Fibroblast of the conjunctiva (primary cell): ENCODE data around the gene AFAP1.

Experiments used
- DNase-seq: peaks from one replicate; pipeline ENCODE4 v3.0.0-alpha.2; 2010; ENCODE audit warnings: low read depth

Gene AFAP1

DNA sequence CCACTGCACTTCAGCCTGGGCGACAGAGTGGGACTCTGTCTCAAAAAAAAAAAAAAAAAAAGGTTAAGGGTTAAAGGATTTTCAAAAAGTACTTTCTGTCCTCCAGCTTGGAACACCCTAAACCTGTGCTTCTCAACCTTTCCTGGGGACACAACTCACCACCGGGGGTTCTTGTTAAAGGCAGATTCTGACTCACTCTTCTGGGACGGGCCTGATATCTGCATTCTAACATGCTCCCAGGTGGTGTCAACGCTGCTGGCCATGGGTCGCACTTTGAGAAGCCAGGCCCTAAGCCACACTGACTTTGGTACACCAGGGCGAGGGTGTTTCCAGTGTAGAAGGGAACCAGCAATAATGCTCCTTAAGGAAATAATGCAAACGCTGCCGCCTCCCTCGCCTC lies 46.1 kb downstream of the AFAP1 start:
- no peak for DNase-seq

DNA sequence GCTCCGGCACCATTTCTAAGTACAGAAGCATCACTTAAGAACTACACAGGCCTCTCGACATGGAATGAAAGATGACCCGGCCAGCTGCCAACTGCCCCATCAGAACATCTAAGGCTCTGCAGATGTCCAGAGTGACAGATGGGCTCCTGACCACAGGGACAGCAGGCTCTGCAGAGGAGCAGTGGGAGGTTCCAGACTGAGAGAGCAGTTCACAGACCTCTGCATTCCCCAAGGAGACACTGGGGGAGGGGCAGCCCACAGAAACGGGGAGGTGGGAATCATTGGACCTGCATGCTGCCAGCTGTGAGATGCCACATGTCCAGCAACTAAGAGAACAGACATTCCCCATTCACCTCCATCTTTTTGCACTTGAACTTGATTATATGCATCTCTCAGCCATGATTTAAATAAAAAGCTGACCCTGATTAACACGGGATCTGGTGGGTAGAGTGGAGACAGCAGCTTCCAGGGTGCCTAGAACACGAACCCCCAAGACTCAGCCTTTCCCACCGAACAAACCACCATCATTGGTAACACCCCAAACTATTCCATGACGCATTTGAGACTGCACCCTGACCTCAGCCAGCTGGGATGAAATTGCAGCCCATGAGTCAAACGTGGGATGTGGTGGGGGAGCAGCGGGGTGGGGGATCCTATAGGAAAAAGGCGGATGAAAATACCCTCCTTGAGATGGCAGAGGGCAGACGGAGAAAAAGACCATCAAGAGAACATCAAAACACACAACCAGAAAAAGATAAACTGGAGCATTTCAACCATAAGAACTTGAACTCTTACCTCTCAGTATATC lies 47.2 kb downstream of the AFAP1 start:
- peak; percentile 43 for DNase-seq

DNA sequence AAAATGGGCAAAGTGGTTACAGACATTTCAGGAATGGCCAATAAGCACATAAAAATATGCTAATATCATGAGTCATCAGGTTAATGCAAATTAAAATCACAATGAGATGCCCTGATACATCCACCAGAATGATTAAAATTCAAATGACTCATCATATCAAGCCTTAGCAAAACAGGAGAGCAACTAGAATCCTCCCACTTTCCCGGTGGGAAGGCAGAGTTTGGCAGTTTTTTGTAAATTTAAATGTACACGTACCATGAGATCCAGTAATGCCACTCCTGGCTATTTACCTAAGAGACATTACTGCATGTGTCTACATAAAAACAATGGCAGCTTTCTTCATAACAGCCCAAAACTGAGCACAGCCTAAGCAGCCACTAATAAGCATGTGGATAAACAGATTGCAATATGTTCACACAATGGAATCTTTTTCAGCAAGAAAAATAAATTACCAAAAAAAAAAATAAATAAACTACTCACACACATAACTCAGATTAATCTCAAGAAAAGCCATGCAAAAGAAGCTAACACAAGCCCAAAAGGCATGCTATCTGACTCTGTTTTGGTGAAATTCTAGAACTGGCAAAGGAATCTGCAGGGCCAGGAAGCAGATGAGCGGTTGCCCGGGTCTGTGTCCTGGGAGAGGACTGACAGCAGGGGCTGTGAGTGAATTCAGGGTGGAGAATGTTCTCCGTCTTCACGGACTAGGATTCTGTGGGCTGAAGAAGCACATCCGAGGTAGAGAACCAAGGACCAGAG lies 48.8 kb downstream of the AFAP1 start:
- peak; percentile 32 for DNase-seq

DNA sequence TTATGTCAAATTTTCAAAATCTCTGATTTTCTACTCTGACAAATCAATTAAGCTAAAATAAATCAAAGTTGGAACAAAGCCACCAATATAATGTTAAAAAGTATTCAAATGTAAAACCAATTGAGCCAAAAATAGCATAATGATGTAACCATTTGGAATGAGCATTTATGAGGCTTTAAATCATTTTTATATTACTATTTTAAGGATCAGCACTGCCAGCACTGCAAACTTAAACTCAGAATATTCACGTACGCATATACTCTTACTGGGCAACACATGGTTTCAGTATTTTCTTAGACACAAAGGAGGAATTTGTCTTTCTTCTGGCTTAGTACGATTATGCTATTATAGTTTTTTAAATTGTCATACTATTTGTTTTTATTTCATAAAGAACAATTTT lies 52.2 kb downstream of the AFAP1 start:
- DNase-seq: no peak

DNA sequence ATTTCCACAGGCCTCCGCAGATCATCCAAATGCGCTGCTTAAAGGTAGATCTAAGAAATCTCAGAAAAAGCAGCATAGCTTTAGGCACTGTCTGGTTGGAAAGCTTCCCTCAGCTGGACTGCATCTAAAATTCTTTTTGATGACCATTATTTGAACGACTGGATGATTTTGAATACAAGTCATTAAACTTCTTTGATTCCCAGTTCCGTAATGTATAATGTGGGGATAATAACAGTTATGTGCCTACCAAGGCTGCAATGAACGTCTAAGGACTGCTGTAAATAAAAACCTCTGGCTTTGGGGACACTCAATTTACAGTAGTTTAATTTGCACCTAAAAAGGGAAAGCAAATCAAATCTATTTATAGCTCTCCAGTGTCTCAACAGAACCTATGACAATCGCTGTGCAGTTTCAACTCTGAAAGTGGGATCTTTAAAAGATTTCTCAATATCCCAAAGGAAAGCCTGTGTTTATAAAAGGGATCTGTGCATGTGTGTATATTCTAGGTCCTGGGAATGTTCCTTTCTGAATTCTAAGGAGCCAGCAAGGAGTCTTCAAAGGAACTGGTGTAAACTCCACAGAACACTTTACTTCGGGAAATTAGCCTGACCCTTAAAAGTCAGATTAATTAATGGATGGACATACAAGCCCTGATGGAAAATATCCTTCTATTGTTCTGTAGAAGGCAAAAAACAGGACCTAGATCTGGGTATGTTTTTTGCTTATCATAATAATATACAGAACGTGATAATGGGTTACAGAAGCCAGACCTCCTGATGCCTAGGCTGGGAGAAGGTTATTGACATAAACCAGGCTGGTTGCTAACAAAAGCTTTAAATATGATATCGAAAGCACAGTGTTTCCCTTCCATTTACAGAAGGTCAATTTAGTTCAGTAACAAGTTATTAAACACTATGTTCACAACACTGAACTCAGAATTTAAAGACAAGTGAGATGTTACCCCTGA lies 53.4 kb downstream of the AFAP1 start:
- no peak for DNase-seq

DNA sequence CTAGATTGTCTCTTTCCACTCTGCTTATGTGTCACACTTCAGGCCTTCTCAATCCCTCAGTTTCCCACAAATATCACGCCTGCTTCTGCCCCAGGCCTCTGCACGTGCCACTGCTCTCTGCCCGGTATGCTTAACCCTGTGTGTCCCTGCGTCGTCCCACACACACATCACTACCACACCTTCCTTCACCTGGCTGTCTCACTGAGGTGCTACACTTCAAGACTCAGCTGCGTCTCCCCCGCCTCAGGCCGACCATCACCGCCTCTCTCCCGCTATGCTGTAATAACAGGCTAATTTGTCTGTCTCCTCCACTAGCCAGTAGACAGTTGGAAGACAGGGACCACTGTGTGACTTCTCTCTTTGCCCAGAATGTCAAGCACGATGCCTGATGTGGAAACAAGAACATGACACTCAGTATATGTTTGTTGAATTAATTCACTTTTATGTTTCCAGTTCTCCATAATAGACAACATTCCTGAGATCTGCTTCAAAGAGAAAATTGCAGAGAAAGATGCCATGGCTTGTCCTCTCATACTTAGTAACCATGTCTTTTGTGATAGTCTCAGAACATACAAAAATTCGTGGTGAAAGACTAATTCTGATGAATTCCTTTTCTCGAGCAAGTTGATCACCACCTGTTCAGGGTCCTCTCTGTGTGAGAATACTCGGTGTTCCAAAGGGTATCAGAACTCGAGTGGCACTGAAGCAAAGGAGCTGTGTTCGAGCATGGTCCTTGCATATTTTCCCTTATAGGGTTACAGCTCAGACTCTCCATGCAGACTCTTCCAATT lies 54.2 kb downstream of the AFAP1 start:
- DNase-seq: no peak

DNA sequence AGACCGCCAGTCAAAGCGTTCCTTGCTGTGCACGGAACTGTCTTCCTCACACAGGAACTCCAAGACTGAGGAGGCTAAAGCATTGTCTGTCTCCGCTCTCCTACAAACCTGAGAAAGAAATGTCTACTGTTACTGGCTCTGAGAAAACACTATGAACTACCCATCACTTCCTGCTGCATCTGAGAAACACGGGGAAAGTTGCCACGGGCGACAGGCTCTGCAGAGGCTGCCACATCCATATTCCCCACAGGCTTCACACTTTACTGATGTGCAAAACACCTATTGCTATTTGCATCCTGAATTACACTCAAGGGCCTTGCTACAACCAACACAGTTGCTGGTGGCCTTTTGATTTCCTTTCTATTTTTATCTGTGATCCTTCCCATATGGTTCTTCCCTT lies 59.0 kb downstream of the AFAP1 start:
- no peak for DNase-seq

DNA sequence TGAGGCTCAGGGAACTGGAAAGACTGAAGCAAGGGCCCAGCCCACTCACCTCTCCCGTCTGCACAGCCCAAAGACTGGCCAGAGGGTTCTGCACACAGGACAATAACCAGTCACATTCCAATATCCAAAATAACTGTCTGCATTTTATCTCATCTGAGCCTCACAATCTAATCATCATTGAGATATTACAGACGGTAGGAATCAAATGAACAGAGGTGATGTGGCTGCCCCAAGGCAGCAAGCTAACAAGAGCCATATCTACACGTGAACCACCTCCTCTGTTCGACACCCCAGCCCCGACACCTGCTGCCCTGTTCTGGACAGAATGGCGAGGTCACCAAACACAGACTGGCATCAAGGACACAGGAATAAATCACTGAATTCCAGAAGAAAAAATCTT lies 60.5 kb downstream of the AFAP1 start:
- DNase-seq: no peak

DNA sequence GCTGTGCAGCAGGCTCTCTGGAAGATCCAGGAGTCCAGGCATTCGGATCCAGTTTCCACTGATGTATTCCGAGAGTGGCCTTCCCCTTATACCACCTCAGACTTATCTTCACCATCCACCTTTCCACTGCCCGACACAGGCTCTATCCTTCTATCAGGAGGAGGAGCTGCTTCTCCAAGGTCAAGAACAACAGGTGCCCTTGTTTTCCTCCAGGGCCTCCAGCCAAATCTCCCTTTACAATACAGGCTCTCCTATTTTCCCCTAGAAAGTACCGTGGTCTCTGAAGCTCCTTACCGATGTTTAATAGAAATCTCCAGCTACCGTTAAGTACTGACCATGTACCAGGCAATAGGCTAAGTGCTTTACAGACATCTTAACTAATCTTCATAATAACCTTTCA lies 61.3 kb downstream of the AFAP1 start:
- no peak for DNase-seq

DNA sequence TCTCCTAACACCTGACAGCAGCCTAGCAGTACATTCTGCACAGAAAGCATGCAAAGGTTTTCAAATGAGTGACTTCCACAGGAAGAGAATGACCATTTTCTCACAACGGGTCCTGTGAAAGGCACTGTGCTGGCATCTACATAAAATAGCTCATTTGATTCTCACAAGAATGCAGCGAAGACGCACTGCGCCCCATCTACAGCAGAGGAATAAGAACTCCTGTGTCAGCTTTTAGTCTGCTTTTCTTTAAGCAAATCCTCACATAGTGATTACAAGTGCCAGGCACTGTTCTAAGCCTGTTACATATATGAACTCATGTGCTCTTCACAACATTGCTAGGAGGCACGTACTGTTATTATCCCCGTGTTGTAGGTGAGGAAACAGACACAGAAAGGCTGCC lies 62.5 kb downstream of the AFAP1 start:
- no peak for DNase-seq

DNA sequence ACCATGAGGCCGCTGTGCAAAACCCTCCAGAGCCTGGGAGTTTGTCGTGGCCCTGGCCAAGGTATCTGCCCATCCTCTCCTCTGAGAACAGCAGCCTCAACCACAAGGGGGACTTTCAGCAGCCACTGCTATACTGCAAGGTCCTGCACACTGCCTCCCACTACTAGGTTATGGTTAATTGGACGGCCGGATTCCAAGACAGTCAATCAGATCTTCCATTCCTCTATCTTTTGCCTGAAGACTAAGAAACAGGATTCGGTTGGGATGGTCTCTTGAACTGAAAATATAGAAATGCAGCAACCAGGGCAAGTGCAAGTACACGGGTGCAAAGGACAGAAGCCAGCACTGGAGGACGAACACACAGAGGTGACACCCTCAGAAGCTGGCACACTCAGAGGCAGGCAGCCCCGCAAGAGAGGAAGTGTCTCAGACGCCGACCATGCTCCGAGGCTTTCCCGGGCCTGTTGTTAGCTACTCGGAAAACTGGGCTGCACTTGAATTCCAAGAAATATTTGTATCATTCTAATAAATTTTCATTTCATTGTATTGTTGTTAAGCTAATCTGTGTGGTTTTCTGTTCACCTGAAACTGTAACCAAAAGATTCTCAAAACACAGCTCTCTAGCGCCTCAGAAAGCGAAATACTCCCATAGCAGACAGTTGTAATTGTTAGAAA lies 63.3 kb downstream of the AFAP1 start:
- peak; percentile 16 for DNase-seq

DNA sequence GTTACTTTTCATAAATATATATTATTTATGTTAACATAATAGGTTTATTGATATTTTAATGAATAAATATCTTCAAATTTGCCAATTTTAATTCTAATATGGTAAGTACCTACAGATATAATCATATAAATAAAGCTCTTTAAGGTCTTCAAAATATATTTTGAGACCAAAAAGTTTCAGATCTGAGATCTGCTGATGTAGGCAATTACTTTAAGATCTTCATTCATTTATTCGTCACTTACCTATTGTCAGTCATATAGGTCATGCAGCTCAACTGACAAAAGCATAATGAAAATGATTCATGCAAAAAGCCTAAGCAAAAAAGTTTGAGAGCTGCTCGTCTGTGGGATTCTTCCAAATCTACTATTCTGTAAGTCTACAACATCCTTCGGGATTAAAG lies 64.8 kb downstream of the AFAP1 start:
- DNase-seq: no peak

DNA sequence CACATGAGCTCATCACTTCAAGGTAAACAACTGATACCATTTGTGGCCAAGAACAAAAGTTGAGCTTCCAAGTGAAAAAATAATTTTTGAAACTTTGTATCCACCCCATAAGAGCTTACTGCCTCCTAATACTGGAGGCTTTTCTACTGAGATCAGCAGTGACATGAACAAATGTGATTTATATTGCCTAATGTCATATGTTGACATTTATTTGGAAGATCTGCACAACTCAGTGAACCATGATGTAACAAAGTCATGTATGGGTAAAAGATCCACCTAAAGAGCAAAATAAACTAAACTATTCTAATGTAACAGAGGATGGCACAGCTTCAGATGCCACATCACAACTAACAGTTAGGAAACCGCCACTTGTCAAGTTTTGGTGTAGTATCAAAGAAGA lies 65.8 kb downstream of the AFAP1 start:
- no peak for DNase-seq

DNA sequence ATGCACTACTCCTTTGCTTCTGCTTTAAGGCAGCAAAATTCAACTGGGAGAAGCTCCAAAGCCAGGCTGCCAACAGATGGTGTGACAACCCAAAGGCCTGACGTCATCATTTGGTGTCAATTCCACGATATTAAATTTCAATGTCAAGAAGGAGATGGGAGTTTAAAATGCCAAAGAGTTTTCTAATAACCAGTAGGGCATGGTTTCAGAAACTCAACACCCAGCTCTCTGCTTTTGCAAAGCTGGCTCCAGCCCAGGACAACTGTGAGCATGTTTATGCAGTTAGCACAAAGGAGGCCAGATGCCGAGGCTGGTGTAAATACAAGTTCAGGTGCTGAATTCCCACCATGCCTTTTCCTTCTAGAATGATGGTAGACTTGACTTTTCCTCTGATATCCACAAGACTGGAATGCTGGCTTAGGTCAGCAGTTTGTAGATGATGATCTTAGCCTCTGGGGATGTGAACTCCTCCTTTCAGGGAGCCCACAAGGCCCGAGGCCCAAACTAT lies 67.3 kb downstream of the AFAP1 start:
- DNase-seq: peak; percentile 93

DNA sequence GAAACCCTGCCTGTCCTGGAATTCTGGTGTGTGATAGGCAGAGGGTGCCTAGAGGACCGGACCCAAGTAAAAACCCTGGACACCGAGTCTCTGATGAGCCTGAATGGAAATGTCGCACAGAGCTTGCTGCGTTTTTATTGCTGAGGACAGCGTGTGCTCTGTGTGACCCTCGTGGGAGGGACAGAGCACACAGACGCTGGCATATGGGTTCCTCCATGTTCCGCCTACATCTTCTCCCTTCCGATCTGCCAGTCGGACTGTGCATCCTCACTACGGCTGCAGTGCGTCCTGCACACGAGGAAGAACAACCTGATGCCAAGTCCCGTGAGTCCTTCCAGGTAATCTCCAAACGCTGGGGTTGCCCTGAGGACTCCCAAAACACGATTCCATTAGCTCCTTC lies 68.3 kb downstream of the AFAP1 start:
- no peak for DNase-seq

DNA sequence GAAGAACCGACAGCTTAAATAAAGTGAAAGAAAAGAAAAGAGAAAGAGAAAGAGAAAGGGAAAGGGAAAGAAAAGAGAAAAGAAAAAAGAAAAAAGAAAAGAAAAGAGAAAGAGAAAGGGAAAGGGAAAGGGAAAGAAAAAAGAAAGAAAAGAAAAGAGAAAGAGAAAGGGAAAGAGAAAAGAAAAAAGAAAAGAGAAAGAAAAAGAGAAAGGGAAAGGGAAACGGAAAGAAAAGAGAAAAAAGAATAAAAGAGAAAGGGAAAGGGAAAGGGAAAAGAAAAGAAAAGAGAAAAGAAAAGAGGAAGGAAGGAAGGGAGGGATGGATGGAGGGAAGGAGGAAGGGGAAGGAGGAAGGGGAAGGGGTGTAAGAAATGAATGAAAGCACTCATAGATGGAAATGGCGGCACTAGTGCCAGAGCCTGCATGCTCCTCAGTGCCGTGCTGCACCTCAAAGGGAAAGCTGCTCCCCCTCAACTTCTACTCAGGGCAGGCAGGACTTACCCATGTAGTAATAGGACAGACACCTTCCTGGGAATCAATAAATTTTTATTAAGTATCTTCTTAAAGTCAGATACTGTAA lies 70.7 kb downstream of the AFAP1 start:
- DNase-seq: no peak

DNA sequence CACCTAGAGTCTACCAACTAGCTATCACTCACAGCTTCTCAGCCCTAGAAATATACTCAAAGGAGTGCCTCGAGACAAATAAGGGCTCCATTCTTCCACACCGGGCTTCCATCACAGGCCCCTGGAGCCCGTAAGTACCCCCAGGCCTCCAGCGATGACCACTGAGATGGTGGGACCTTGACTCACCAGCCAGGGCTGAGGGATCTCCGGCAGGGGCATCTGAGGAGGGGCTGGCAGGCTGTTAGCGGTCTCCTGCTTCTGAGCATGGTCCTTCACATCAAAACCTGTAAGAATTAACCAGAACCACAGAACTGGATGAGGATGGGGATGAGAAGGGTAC lies 71.3 kb downstream of the AFAP1 start:
- no peak for DNase-seq

DNA sequence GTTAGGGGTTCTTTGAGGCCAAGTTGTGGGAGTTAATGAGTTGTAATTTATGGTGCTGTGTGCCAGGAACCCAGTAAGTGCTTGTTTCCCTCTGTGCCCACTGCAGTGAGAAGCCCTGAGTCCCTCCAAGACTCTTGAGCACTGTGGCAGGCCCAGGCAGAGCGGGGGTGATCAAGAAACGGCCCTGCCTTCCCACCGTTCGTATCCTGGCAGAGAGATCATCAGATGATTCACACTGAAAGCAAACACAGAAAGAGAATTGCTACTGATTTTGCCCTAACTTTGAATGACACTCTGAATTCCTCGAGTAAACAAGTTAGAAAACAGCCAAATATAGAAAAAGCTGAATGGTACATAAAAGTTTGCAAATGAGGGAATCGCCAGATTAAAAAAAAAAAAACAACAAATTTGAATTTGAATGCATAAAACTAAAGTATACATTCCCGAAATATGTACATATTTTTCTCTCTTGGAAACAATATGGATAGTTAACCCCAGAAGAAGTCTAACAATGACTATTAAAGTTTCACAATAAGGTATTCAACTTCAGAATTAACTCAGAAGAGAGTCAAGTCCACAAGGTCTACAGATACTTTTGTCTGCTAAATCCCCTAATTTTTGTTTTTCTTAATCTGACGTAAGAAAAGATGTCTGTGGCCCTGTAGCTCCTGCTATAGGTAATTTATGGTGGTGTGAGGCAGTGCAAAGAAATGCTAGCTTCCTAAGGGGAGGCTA lies 71.8 kb downstream of the AFAP1 start:
- no peak for DNase-seq

DNA sequence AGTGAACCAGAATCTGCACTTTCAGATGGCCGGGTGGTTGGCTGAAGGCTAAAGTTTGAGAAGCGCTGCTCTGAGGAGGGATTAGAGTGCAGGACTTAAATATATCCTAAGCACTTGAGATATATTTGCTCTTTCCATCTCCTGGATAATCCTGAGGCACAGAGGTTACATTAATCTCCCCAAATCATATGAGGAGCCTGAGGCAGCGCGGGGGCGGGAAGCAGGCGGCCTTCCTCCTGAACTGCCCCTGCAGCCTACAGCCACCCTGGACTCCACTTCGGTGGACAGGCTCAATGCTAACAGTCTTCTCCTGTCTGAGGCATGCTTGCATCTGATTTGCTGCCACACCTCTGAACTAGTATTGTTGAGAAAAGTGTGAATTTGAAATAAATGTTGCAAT lies 72.5 kb downstream of the AFAP1 start:
- no peak for DNase-seq

DNA sequence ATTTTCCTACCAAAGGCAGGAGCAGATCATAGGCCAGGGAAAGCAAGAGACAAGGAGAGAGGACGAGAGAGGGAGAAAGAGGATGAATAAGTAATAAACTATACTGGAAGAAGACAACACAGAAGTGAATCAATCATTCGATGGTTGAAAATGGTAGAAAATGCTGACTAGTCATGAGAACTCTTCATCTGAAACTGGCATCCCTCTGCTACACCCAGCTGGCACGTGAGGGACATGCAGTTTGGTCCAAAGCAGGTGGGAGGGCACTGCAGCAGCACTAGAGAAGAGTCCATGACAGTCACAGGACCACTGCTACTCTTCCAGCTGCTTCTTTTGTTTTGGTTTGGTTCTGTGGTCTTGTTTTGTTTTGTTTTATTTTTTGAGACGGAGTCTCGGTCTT lies 74.1 kb downstream of the AFAP1 start:
- no peak for DNase-seq
